Esophagus squamous epithelium (tissue), 5 donors: ENCODE results near the gene CNTNAP5. TPM values are rescaled to one million over a fixed set of nuclear protein-coding genes. Genes with fewer than 3 reads are reported as not detected.

ENCODE experiments used
- DNase-seq: peaks from one replicate; lab custom pipeline; 2025; lab: John Stamatoyannopoulos, UW
- H3K27ac ChIP-seq, 4 donors: fragments of 200-600 bp; sonication (generic); one replicate each; pipeline ENCODE4 v1.5.1; 2016 to 2019; ENCODE audit warnings: mild to moderate bottlenecking in 1 of 4
- H3K27me3 ChIP-seq, 4 donors: fragments of 200-600 bp; sonication (generic); 1 replicate in 3 of 4; 2 replicates in 1 of 4; pipeline versions ENCODE4 v1.5.1 to v1.6.0; 2017 to 2021; ENCODE audit warnings: antibody characterized with exemption in 1 of 4
- H3K36me3 ChIP-seq, 3 donors: fragments of 200-600 bp; sonication (generic); one replicate each; pipeline ENCODE4 v1.5.1; 2016 to 2019
- H3K4me1 ChIP-seq, 3 donors: fragments of 200-600 bp; sonication (generic); one replicate each; pipeline ENCODE4 v1.5.1; 2017 to 2019
- H3K4me3 ChIP-seq, 4 donors: fragments of 200-600 bp; sonication (generic); 1 replicate in 3 of 4; 2 replicates in 1 of 4; pipeline ENCODE4 v1.5.1; 2016 to 2019; ENCODE audit warnings: mild to moderate bottlenecking in 2 of 4, moderate library complexity in 1 of 4
- H3K9me3 ChIP-seq, 3 donors: fragments of 200-600 bp; sonication (generic); one replicate each; pipeline ENCODE4 v1.5.1; 2016 to 2019
- CTCF ChIP-seq, 6 experiments: fragments of 450-650 bp in 4 of 6; fragments of 200-600 bp in 2 of 6; sonication (generic) in 2 of 6; IDR thresholded peaks; one replicate each; pipeline ENCODE4 v1.5.1; 2016 to 2019; ENCODE audit warnings: antibody characterized with exemption in 6 of 6, mild to moderate bottlenecking in 4 of 6, moderate library complexity in 4 of 6
- POLR2A ChIP-seq, 4 donors: fragments of 450-650 bp; IDR thresholded peaks; one replicate each; pipeline ENCODE4 v1.6.1; 2017; ENCODE audit warnings: antibody characterized with exemption in 4 of 4, mild to moderate bottlenecking in 4 of 4, moderate library complexity in 3 of 4
- WGBS, 2 donors: methylation state at CpG; one replicate each; pipeline ENCODE4 v1.1.5; 2018; 5-methylcytosine and 5-hydroxymethylcytosine counted together
- intact Hi-C: fragments of 100-400 bp; cut with DNase I; formaldehyde crosslinking; loops from one replicate; pipeline ENCODE4 v1.15.0; 2022
- total RNA-seq, 4 donors: library from RNA; depleted of rRNA; stranded (reverse); fragments of >200 nt; gene quantifications; one replicate each; pipeline ENCODE4 v1.1.0, GENCODE V29; 2016
- donor health status: DM: yes; HTN: yes; CAD: no.

Gene CNTNAP5
- total RNA-seq, 4 donors from 2014 or later, result not detected

GRCh38 chr2:124534028-124534427 lies 508.9 kb downstream of the CNTNAP5 start:
- H3K9me3 ChIP-seq, result no peaks in the 10 kb centered on the region
- no peak overlapping the region for H3K4me3 ChIP-seq
- no peak overlapping the region for H3K27ac ChIP-seq
- no peak for TF ChIP-seq CTCF (IDR thresholded peaks at IDR 0.05)
- no peak for TF ChIP-seq POLR2A (IDR thresholded peaks at IDR 0.05)
- no peaks in the 10 kb centered on the region for H3K27me3 ChIP-seq
- H3K4me1 ChIP-seq, result peaks cover 0 to 3% (median 0%) of the 10 kb centered on the region in 3 donors
- 36 to 75% methylated on average over 2 of the region's 2 CpGs for WGBS, 2 donors
- intact Hi-C loops, result no loop called here
- no peaks in the 10 kb centered on the region for H3K36me3 ChIP-seq
- no peak for DNase-seq

- TF ChIP-seq POLR2A (IDR thresholded peaks at IDR 0.05), result no peak
- no peak for TF ChIP-seq CTCF (IDR thresholded peaks at IDR 0.05)
- peaks cover 0 to 3% (median 0%) of the 10 kb centered on the region in 4 donors for H3K27me3 ChIP-seq
- no peaks in the 10 kb centered on the region for H3K9me3 ChIP-seq
- intact Hi-C loops, result no loop called here
- peaks cover 0 to 3% (median 0%) of the 10 kb centered on the region in 3 donors for H3K4me1 ChIP-seq
- 79 to 89% methylated on average over 3 of the region's 3 CpGs for WGBS, 2 donors
- DNase-seq, result no peak
- H3K4me3 ChIP-seq, result no peak overlapping the region
- no peaks in the 10 kb centered on the region for H3K36me3 ChIP-seq
- no peak overlapping the region for H3K27ac ChIP-seq
Observed at GRCh38 chr2:124535816-124536215, 510.7 kb downstream of the CNTNAP5 start.

GRCh38 chr2:124536591-124536990 lies 511.5 kb downstream of the CNTNAP5 start:
- no peak overlapping the region for H3K27ac ChIP-seq
- no peak for TF ChIP-seq POLR2A (IDR thresholded peaks at IDR 0.05)
- TF ChIP-seq CTCF (IDR thresholded peaks at IDR 0.05), result no peak
- H3K4me3 ChIP-seq, result no peak overlapping the region
- H3K4me1 ChIP-seq, result peaks cover 0 to 3% (median 0%) of the 10 kb centered on the region in 3 donors
- DNase-seq, result no peak
- 38 to 55% methylated on average over 5 of the region's 5 CpGs for whole genome bisulfite sequencing, 2 donors
- intact Hi-C loops, result no loop called here
- H3K27me3 ChIP-seq, result peaks cover 0 to 3% (median 0%) of the 10 kb centered on the region in 4 donors
- H3K9me3 ChIP-seq, result no peaks in the 10 kb centered on the region
- H3K36me3 ChIP-seq, result no peaks in the 10 kb centered on the region

- Histone ChIP-seq H3K4me1 (no peaks in the 10 kb centered on the region), H3K9me3 (no peaks in the 10 kb centered on the region), H3K36me3 (no peaks in the 10 kb centered on the region), H3K27me3 (peaks cover 0 to 3% (median 0%) of the 10 kb centered on the region in 4 donors), H3K4me3 (no peak overlapping the region), H3K27ac (no peak overlapping the region)
- no peak for TF ChIP-seq POLR2A (IDR thresholded peaks at IDR 0.05)
- no peak for TF ChIP-seq CTCF (IDR thresholded peaks at IDR 0.05)
- 87 to 93% methylated on average over 2 of the region's 2 CpGs for WGBS, 2 donors
- no peak for DNase-seq
- intact Hi-C loops, result no loop called here
Observed at GRCh38 chr2:124538549-124538948, 513.5 kb downstream of the CNTNAP5 start.

- H3K36me3 ChIP-seq, result no peaks in the 10 kb centered on the region
- DNase-seq, result no peak
- intact Hi-C loops, result no loop called here
- H3K27me3 ChIP-seq, result peaks cover 0 to 3% (median 0%) of the 10 kb centered on the region in 4 donors
- no peaks in the 10 kb centered on the region for H3K4me1 ChIP-seq
- 53 to 84% methylated on average over 3 of the region's 3 CpGs for WGBS, 2 donors
- no peak overlapping the region for H3K27ac ChIP-seq
- no peak overlapping the region for H3K4me3 ChIP-seq
- H3K9me3 ChIP-seq, result no peaks in the 10 kb centered on the region
- TF ChIP-seq CTCF (IDR thresholded peaks at IDR 0.05) (no peak), POLR2A (IDR thresholded peaks at IDR 0.05) (no peak)
Observed at GRCh38 chr2:124540805-124541204, 515.7 kb downstream of the CNTNAP5 start.
